IMR-90 (cell line): Measurements from ENCODE around the gene OR4K1.

Source experiments
- BHLHE40 ChIP-seq: fragments of 150-350 bp; IDR thresholded peaks from 2 replicates; pipeline ENCODE4 v1.6.1; 2016; ENCODE audit warnings: mild to moderate bottlenecking, low read depth, low read length
- MXI1 ChIP-seq: IDR thresholded peaks from 2 replicates; pipeline ENCODE4 v1.6.1; 2012; ENCODE audit warnings: low read depth, mild to moderate bottlenecking, low read length, moderate library complexity, borderline replicate concordance
- POLR2A ChIP-seq: IDR thresholded peaks from 2 replicates; pipeline ENCODE4 v1.6.1; 2012; ENCODE audit warnings: mild to moderate bottlenecking, low read depth, low read length
- RCOR1 ChIP-seq: IDR thresholded peaks from 2 replicates; pipeline ENCODE4 v1.6.1; 2012; ENCODE audit warnings: mild to moderate bottlenecking, low read length, improper control_type of control experiment; ENCODE audit not compliant: insufficient replicate concordance
- RFX5 ChIP-seq: IDR thresholded peaks from 2 replicates; pipeline ENCODE4 v1.8.0; 2012; ENCODE audit warnings: low read depth, mild to moderate bottlenecking, low read length, moderate library complexity
- TF ChIP-seq, protein P1 (sequence below): conservative IDR thresholded peaks from 2 replicates; pipeline ENCODE4 v1.5.1; 2012; ENCODE audit warnings: mild to moderate bottlenecking, low read depth, low read length, improper control_type of control experiment

GRCh38 chr14:19911114-19911513 is 19.6 kb upstream of the OR4K1 start:
- TF ChIP-seq MXI1 (no peak), RCOR1 (no peak), POLR2A (no peak), BHLHE40 (no peak), RFX5 (no peak)
- TF ChIP-seq, protein P1, sequence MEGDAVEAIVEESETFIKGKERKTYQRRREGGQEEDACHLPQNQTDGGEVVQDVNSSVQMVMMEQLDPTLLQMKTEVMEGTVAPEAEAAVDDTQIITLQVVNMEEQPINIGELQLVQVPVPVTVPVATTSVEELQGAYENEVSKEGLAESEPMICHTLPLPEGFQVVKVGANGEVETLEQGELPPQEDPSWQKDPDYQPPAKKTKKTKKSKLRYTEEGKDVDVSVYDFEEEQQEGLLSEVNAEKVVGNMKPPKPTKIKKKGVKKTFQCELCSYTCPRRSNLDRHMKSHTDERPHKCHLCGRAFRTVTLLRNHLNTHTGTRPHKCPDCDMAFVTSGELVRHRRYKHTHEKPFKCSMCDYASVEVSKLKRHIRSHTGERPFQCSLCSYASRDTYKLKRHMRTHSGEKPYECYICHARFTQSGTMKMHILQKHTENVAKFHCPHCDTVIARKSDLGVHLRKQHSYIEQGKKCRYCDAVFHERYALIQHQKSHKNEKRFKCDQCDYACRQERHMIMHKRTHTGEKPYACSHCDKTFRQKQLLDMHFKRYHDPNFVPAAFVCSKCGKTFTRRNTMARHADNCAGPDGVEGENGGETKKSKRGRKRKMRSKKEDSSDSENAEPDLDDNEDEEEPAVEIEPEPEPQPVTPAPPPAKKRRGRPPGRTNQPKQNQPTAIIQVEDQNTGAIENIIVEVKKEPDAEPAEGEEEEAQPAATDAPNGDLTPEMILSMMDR = no peak
